K562 (cell line): ENCODE results near the gene CACNA2D2. TPM values are rescaled to one million over a fixed set of nuclear protein-coding genes. Genes with fewer than 3 reads are reported as not detected.
A peak's percentile ranks its signal among the peaks of the same experiment; 100 is the strongest.

Source experiments
- ATAC-seq: fragments of 200-7000 bp; cut with Tn5 transposase; 3 replicates; pipeline ENCODE4 v1.9.1; 2020; ENCODE audit warnings: moderate library complexity
- BruUV-seq: library from RNA; stranded (reverse); fragments of 400-500 nt; replicated peaks from 2 replicates; lab custom pipeline; 2021; lab: Mats Ljungman, UMichigan
- CTCF ChIA-PET: fragments of 300-600 bp; formaldehyde crosslinking; extraction: SDS; loops from one replicate; lab custom pipeline; 2021; ENCODE audit warnings: low intra/inter-chr PET ratio; lab: Yijun Ruan, JAX
- POLR2A ChIA-PET: fragments of 300-600, 350-650 bp; sonication (Branson Sonifier 250); formaldehyde crosslinking; extraction: SDS; loops from one replicate; lab custom pipeline; 2021; ENCODE audit warnings: antibody characterized with exemption, inconsistent platforms; lab: Yijun Ruan, JAX
- DNase-seq, 4 experiments: peaks; one replicate each; pipeline versions ENCODE4 v3.0.0 to v3.0.0-alpha.2; 2011 to 2018; ENCODE audit warnings: low spot score in 3 of 4, mixed read lengths in 3 of 4; ENCODE audit errors: extremely low read depth in 1 of 4
- FAIRE-seq: peaks from 2 replicates; lab custom pipeline; 2011; peaks lifted over from hg19 to GRCh38; lab: Jason Lieb, UNC
- H2AFZ ChIP-seq: 2 replicates; pipeline ENCODE4 v1.6.0; 2011; ENCODE audit warnings: low read depth, low read length, control low read depth, inconsistent platforms
- H3K27ac ChIP-seq: fragments of 200-600 bp; 3 replicates; pipeline ENCODE4 v1.8.0; 2011; ENCODE audit warnings: low read depth, mild to moderate bottlenecking, control low read depth, inconsistent platforms, low read length, moderate library complexity, mixed read lengths; ENCODE audit errors: extremely low read depth
- H3K27me3 ChIP-seq, 2 experiments: fragments of 300-600 bp in 1 of 2; 2 replicates in 1 of 2; 3 replicates in 1 of 2; pipeline versions ENCODE4 v1.6.0 to v1.8.0; 2011; ENCODE audit warnings: inconsistent platforms in 2 of 2, low read length in 2 of 2, mild to moderate bottlenecking in 1 of 2, mixed read lengths in 1 of 2, moderate library complexity in 1 of 2; ENCODE audit not compliant: control insufficient read depth in 2 of 2, insufficient read depth in 2 of 2
- H3K36me3 ChIP-seq: fragments of 300-600 bp; 3 replicates; pipeline ENCODE4 v1.8.0; 2011; ENCODE audit warnings: mild to moderate bottlenecking, low read length, inconsistent platforms; ENCODE audit not compliant: control insufficient read depth, insufficient read depth
- H3K4me1 ChIP-seq, 2 experiments: fragments of 200-600 bp in 1 of 2; replicated peaks in 1 of 2; 2 replicates in 1 of 2; 3 replicates in 1 of 2; pipeline versions ENCODE4 v1.5.1 to v1.8.0; 2011; ENCODE audit warnings: inconsistent platforms in 2 of 2, low read length in 2 of 2, mild to moderate bottlenecking in 1 of 2, mixed read lengths in 1 of 2, moderate library complexity in 1 of 2; ENCODE audit not compliant: control insufficient read depth in 2 of 2, insufficient read depth in 2 of 2
- H3K4me2 ChIP-seq: 2 replicates; pipeline ENCODE4 v1.6.1; 2011; ENCODE audit warnings: low read length, control low read depth, inconsistent platforms, mixed read lengths; ENCODE audit not compliant: insufficient read depth
- H3K4me3 ChIP-seq: fragments of 200-600 bp; sonication (generic), shearing (Covaris generic); 2 replicates; pipeline ENCODE4 v1.5.1; 2016; ENCODE audit warnings: control low read depth, inconsistent platforms
- H3K79me2 ChIP-seq: fragments of 200-600 bp; 3 replicates; pipeline ENCODE4 v1.8.0; 2011; ENCODE audit warnings: low read length, inconsistent platforms; ENCODE audit not compliant: control insufficient read depth, insufficient read depth
- H3K9ac ChIP-seq, 2 experiments: 2 replicates each; pipeline versions ENCODE4 v1.6.0 to v1.6.1; 2011; ENCODE audit warnings: low read depth in 2 of 2, low read length in 2 of 2, control low read depth in 1 of 2, inconsistent platforms in 1 of 2, mild to moderate bottlenecking in 1 of 2, mixed read lengths in 1 of 2; ENCODE audit not compliant: insufficient read depth in 1 of 2
- H3K9me1 ChIP-seq: one replicate; pipeline ENCODE4 v1.6.0; 2011; ENCODE audit warnings: inconsistent platforms, mild to moderate bottlenecking, low read length, moderate library complexity; ENCODE audit not compliant: control insufficient read depth, insufficient read depth
- H3K9me3 ChIP-seq: replicated peaks from 2 replicates; pipeline ENCODE4 v1.5.1; 2011; ENCODE audit warnings: low read depth, low read length, inconsistent platforms; ENCODE audit not compliant: control insufficient read depth, insufficient read depth
- H4K20me1 ChIP-seq: replicated peaks from 2 replicates; pipeline ENCODE4 v1.6.1; 2011; ENCODE audit warnings: low read length, inconsistent platforms, mixed read lengths; ENCODE audit not compliant: control insufficient read depth, insufficient read depth
- NCOA1 ChIP-seq: fragments of 450-650 bp; IDR thresholded peaks from 2 replicates; pipeline ENCODE4 v1.6.1; 2016; ENCODE audit warnings: low read depth
- NUFIP1 ChIP-seq: fragments of 450-650 bp; IDR thresholded peaks from 2 replicates; pipeline ENCODE4 v1.6.1; 2018; ENCODE audit not compliant: partially characterized antibody
- PKNOX1 ChIP-seq: fragments of 450-650 bp; IDR thresholded peaks from 2 replicates; pipeline ENCODE4 v1.6.1; 2016
- SRSF1 ChIP-seq: fragments of 200-400 bp; formaldehyde crosslinking; IDR thresholded peaks from 2 replicates; pipeline ENCODE4 v1.6.1; 2017; ENCODE audit warnings: mild to moderate bottlenecking, low read depth, low read length, moderate library complexity
- YBX1 ChIP-seq: fragments of 450-650 bp; IDR thresholded peaks from 2 replicates; pipeline ENCODE4 v1.7.1; 2016; ENCODE audit warnings: mild to moderate bottlenecking
- ZNF407 ChIP-seq: fragments of 450-650 bp; IDR thresholded peaks from 2 replicates; pipeline ENCODE4 v1.6.1; 2016; ENCODE audit warnings: low read depth
- WGBS: fragments of 100-300 bp; shearing (Covaris generic); methylation state at CpG from one replicate; pipeline ENCODE4 v1.1.6; 2016; ENCODE audit warnings: low coverage, mixed read lengths; ENCODE audit not compliant: insufficient coverage; ENCODE audit errors: missing lambda C conversion rate; 5-methylcytosine and 5-hydroxymethylcytosine counted together
- in situ Hi-C: fragments of 300-500 bp; cut with MboI; formaldehyde crosslinking; loops from 4 replicates; pipeline ENCODE4 v1.15.0; 2018; ENCODE audit warnings: inconsistent platforms, mixed read lengths
- intact Hi-C: fragments of 100-400 bp; cut with micrococcal nuclease; formaldehyde crosslinking; loops from 2 replicates; pipeline ENCODE4 v1.14.2; 2022
- polyA plus RNA-seq, 8 experiments: library from polyadenylated mRNA; depleted of rRNA in 4 of 8; stranded (reverse) in 5 of 8; unstranded in 3 of 8; fragments of >200 nt; fragmentation: Nextera tagmentation in 2 of 8; fragmentation: Illumina TruSeq in 1 of 8; extraction: Ambion mirVana in 2 of 8; extraction: Trizol in 1 of 8; gene quantifications; 2 replicates each; pipeline versions ENCODE4 v1.2.1 to v1.2.3, GENCODE V29; 2011 to 2014; ENCODE audit warnings: inconsistent platforms in 1 of 8, missing spikeins in 1 of 8
- total RNA-seq, 7 experiments: library from RNA; depleted of rRNA in 6 of 7; stranded (reverse); fragments of >200 nt in 6 of 7; fragmentation: Illumina TruSeq in 2 of 7; extraction: Trizol in 2 of 7; gene quantifications; 2 replicates each; pipeline versions ENCODE4 v1.2.1 to v1.2.3, GENCODE V29; 2011 to 2021; ENCODE audit warnings: low replicate concordance in 1 of 7
- TF ChIP-seq, protein P1 (sequence below), 2 experiments: IDR thresholded peaks in 1 of 2; conservative IDR thresholded peaks in 1 of 2; 2 replicates each; pipeline ENCODE4 v1.6.1; 2016; ENCODE audit warnings: low read depth in 2 of 2, mild to moderate bottlenecking in 1 of 2, missing compliant biosample characterization in 1 of 2, missing genetic modification characterization in 1 of 2, moderate library complexity in 1 of 2

CACNA2D2 gene
- total and polyA plus RNA-seq, 9 of the 15 experiments (the other 6 are each of a cell fraction or from before 2014, with no cell fraction given): 0.11 to 0.58 (median 0.36) TPM; not detected in 2

GRCh38 chr3:50532062-50532705 is 28.8 kb upstream of the CACNA2D2 start:
- Histone ChIP-seq H3K27me3 (no peaks in the 10 kb centered on the region), H3K36me3 (no peaks in the 10 kb centered on the region), H3K4me2 (no peak overlapping the region), H3K27ac (no peak overlapping the region), H3K4me3 (no peak overlapping the region), H2AFZ (no peak overlapping the region), H3K9ac (no peak overlapping the region), H3K4me1 (peaks cover 2 to 31% of the 10 kb centered on the region in 2 experiments; a peak in 4 of 5 replicates), H3K79me2 (no peaks in the 10 kb centered on the region), H3K9me1 (no peaks in the 10 kb centered on the region), H4K20me1 (no peaks in the 10 kb centered on the region), H3K9me3 (no peaks in the 10 kb centered on the region)
- no TSS peak for BruUV-seq
- DNase-seq: peak in 1 of 4 experiments; percentile 20
- 47% methylated on average over 5 of the region's 9 CpGs for WGBS
- no peak; the same call in 1 of the 3 replicates for ATAC-seq
- FAIRE-seq: no peak
- CTCF ChIA-PET: no interaction called here
- in situ Hi-C loops (no loop called here), intact Hi-C loops (no loop called here)
- POLR2A ChIA-PET: no interaction called here
- no peak for TF ChIP-seq NCOA1
- no peak for TF ChIP-seq SRSF1
- peak; percentile 86 for TF ChIP-seq PKNOX1
- TF ChIP-seq ZNF407: no peak
- TF ChIP-seq, protein P1, sequence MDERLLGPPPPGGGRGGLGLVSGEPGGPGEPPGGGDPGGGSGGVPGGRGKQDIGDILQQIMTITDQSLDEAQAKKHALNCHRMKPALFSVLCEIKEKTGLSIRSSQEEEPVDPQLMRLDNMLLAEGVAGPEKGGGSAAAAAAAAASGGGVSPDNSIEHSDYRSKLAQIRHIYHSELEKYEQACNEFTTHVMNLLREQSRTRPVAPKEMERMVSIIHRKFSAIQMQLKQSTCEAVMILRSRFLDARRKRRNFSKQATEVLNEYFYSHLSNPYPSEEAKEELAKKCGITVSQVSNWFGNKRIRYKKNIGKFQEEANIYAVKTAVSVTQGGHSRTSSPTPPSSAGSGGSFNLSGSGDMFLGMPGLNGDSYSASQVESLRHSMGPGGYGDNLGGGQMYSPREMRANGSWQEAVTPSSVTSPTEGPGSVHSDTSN (CRISPR knock-in tag; IDR thresholded peaks at IDR 0.05; ENCODE audit: low read depth): no peak
- TF ChIP-seq, protein P1 (tag; conservative IDR thresholded peaks at IDR 0.05; ENCODE audit: low read depth): 0 out of 2 replicates have a peak, but pooled peaks have one; percentile 24
- TF ChIP-seq YBX1: no peak
- no peak for TF ChIP-seq NUFIP1
